Psoas muscle (tissue), 8 donors: Measurements from ENCODE around the gene MIOX. TPM values are rescaled to one million over a fixed set of nuclear protein-coding genes. Genes with fewer than 3 reads are reported as not detected.
A peak's percentile ranks its signal among the peaks of the same experiment; 100 is the strongest.

ENCODE experiments used
- ATAC-seq, 4 donors: fragments of 200-7000 bp; cut with Tn5 transposase; one replicate each; pipeline ENCODE4 v1.9.1; 2020; ENCODE audit warnings: moderate library complexity in 3 of 4, mild to moderate bottlenecking in 2 of 4
- DNase-seq, 2 donors: peaks; one replicate each; pipeline ENCODE4 v3.0.0-alpha.2; 2020
- H3K27ac ChIP-seq: fragments of 200-600 bp; one replicate; pipeline ENCODE4 v1.8.0; 2022
- H3K27me3 ChIP-seq, 3 donors: fragments of 200-600 bp in 1 of 3; one replicate each; pipeline versions ENCODE4 v1.6.1 to v1.8.0; 2013 to 2022; ENCODE audit warnings: low read length in 2 of 3, mild to moderate bottlenecking in 2 of 3, moderate library complexity in 1 of 3; ENCODE audit not compliant: insufficient read depth in 3 of 3
- H3K36me3 ChIP-seq, 2 donors: fragments of 200-600 bp in 1 of 2; one replicate each; pipeline versions ENCODE4 v1.6.1 to v1.8.0; 2013 to 2022; ENCODE audit warnings: low read depth in 1 of 2, mild to moderate bottlenecking in 1 of 2, moderate library complexity in 1 of 2; ENCODE audit not compliant: insufficient read depth in 1 of 2
- H3K4me1 ChIP-seq: fragments of 200-600 bp; one replicate; pipeline ENCODE4 v1.8.0; 2022
- H3K4me3 ChIP-seq: fragments of 200-600 bp; one replicate; pipeline ENCODE4 v1.8.0; 2022; ENCODE audit warnings: mild to moderate bottlenecking
- H3K9me3 ChIP-seq: fragments of 200-600 bp; one replicate; pipeline ENCODE4 v1.8.0; 2022
- WGBS, 3 donors: extraction: QIAGEN DNeasy Blood & Tissue Kit; methylation state at CpG; one replicate each; pipeline versions ENCODE4 v1.1.6 to v1.1.7; 2013; 5-methylcytosine and 5-hydroxymethylcytosine counted together
- intact Hi-C, 2 donors: fragments of 100-400 bp; cut with DNase I; formaldehyde crosslinking; loops; one replicate each; pipeline versions ENCODE4 v1.11.0 to v1.14.2; 2022
- polyA plus RNA-seq, 3 donors: library from polyadenylated mRNA; stranded (reverse); fragments of 200-250 nt; gene quantifications; one replicate each; pipeline ENCODE4 v1.2.3, GENCODE V29; 2013
- total RNA-seq, 4 donors: library from RNA; stranded (reverse); fragmentation: NEBNext Ultra II Directional in 2 of 4; extraction: Animal tissue kit (Norgen Biotek cat#: 25700) in 2 of 4; gene quantifications; one replicate each; pipeline versions ENCODE4 v1.2.1 to v1.2.4, GENCODE V29; 2021 to 2023
- TF ChIP-seq, protein P1 (sequence below): fragments of 200-600 bp; IDR thresholded peaks from one replicate; pipeline ENCODE4 v1.8.0; 2022; ENCODE audit warnings: antibody characterized with exemption
- donor health status: healthy with polysubstance abuse.
- donor health status: DM: no; HTN: no; CAD: no; lungs with moderate emphysema.
- donor health status: Bipolar disorder and iron deficiency.
- donor health status: healthy.
- donor health status: DM: yes; HTN: yes; CAD: no.
- donor health status: DM: no; HTN: no; CAD: no.
- donor health status: DM: no; HTN: no; CAD: no.
- donor health status: DM: yes; HTN: yes; CAD: no.

Gene MIOX
- total and polyA plus RNA-seq, 7 donors, result not detected

DNA sequence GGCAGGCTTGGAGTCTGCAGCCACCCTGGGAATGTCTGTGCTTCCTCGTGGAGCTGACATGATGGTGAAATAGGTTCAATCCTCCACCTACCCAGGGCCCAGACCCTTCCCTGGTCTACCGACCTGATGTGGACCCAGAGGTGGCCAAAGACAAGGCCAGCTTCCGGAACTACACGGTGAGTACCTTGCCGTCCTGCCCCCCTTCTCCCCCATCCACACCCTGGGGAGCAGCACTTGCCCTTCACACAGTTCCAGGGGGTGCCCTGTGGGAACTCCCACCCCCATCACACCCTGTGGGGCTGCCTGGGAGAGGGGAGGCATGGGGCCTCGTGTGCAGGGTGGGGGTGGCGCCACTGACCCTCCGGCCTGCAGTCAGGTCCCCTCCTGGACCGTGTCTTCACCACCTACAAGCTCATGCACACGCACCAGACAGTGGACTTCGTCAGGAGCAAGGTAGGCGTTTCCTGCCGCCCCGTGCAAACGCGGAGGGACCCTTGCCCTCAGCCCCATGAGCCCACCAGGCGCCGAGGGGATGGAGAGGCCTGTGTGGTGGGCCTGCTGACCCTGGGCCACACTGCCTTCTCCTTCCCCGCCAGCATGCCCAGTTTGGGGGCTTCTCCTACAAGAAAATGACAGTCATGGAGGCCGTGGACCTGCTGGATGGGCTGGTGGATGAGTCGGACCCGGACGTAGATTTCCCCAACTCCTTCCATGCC, 789 bp downstream of the MIOX start:
- H3K27me3 ChIP-seq, result peaks cover 0 to 32% (median 4%) of the 10 kb centered on the region in 3 donors
- TF ChIP-seq, protein P1, sequence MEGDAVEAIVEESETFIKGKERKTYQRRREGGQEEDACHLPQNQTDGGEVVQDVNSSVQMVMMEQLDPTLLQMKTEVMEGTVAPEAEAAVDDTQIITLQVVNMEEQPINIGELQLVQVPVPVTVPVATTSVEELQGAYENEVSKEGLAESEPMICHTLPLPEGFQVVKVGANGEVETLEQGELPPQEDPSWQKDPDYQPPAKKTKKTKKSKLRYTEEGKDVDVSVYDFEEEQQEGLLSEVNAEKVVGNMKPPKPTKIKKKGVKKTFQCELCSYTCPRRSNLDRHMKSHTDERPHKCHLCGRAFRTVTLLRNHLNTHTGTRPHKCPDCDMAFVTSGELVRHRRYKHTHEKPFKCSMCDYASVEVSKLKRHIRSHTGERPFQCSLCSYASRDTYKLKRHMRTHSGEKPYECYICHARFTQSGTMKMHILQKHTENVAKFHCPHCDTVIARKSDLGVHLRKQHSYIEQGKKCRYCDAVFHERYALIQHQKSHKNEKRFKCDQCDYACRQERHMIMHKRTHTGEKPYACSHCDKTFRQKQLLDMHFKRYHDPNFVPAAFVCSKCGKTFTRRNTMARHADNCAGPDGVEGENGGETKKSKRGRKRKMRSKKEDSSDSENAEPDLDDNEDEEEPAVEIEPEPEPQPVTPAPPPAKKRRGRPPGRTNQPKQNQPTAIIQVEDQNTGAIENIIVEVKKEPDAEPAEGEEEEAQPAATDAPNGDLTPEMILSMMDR, result no peak
- intact Hi-C loops, result no loop called here
- H3K4me1 ChIP-seq, result no peaks in the 10 kb centered on the region
- ATAC-seq (peak in 1 of 4 donors; percentile 15), DNase-seq (no peak)
- no peak overlapping the region for H3K4me3 ChIP-seq
- WGBS, 3 donors, result 78 to 84% (median 80%) methylated on average over 23 of the region's 23 CpGs
- H3K36me3 ChIP-seq, result no peaks in the 10 kb centered on the region
- no peak overlapping the region for H3K27ac ChIP-seq
- H3K9me3 ChIP-seq, result no peaks in the 10 kb centered on the region

DNA sequence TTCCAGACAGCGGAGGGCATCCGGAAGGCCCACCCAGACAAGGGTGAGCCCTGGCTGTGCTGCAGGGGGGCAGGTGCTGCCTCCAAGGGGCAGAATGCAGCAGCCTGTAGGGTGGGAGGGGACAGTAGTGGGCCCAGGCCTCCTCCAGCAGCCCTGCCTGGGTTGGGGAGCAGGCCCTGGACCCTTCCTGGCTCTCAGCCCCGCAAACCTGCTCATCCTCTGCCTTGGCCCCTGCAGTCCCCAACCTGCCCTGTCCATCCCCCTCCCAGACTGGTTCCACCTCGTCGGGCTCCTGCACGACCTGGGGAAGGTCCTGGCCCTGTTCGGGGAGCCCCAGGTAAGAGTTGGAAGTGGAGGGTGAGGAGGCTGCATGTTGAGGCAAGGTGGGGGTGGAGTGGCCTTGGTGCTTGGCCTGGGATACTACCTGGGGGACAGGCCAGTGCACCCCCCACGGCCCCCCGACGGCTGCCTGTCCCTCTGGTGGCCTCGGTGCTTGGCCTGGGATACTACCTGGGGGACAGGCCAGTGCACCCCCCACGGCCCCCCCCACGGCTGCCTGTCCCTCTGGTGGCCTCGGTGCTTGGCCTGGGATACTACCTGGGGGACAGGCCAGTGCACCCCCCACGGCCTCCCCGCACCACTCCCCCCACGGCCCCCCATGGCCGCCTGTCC, 1.5 kb downstream of the MIOX start:
- Histone ChIP-seq H3K4me3 (no peak overlapping the region), H3K27ac (no peak overlapping the region), H3K9me3 (no peaks in the 10 kb centered on the region), H3K27me3 (peaks cover 0 to 25% (median 2%) of the 10 kb centered on the region in 3 donors), H3K4me1 (no peaks in the 10 kb centered on the region), H3K36me3 (no peaks in the 10 kb centered on the region)
- DNase-seq, result no peak
- 74 to 80% (median 75%) methylated on average over 11 to 18 of the region's 18 CpGs for WGBS, 3 donors
- TF ChIP-seq, protein P1, result no peak
- ATAC-seq, result no peak
- intact Hi-C loops, result no loop called here

DNA sequence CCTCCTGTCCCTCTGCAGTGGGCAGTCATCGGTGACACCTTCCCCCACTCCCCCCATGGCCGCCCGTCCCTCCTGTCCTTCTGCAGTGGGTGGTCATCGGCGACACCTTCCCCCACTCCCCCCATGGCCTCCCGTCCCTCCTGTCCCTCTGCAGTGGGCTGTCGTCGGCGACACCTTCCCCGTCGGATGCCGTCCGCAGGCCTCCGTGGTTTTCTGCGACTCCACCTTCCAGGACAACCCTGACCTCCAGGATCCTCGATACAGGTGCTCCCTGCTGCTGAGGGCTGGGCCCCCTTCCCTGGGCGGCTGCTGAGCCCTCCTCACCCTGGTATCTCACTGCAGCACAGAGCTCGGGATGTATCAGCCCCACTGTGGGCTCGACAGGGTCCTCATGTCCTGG, 2.2 kb downstream of the MIOX start:
- no peaks in the 10 kb centered on the region for H3K36me3 ChIP-seq
- DNase-seq, result no peak
- no peaks in the 10 kb centered on the region for H3K4me1 ChIP-seq
- TF ChIP-seq, protein P1, result no peak
- intact Hi-C loops, result no loop called here
- H3K27ac ChIP-seq, result no peak overlapping the region
- H3K4me3 ChIP-seq, result no peak overlapping the region
- no peak for ATAC-seq
- peaks cover 0 to 18% (median 2%) of the 10 kb centered on the region in 3 donors for H3K27me3 ChIP-seq
- no peaks in the 10 kb centered on the region for H3K9me3 ChIP-seq
- WGBS, 3 donors, result 67 to 72% (median 69%) methylated on average over 16 to 19 of the region's 19 CpGs

DNA sequence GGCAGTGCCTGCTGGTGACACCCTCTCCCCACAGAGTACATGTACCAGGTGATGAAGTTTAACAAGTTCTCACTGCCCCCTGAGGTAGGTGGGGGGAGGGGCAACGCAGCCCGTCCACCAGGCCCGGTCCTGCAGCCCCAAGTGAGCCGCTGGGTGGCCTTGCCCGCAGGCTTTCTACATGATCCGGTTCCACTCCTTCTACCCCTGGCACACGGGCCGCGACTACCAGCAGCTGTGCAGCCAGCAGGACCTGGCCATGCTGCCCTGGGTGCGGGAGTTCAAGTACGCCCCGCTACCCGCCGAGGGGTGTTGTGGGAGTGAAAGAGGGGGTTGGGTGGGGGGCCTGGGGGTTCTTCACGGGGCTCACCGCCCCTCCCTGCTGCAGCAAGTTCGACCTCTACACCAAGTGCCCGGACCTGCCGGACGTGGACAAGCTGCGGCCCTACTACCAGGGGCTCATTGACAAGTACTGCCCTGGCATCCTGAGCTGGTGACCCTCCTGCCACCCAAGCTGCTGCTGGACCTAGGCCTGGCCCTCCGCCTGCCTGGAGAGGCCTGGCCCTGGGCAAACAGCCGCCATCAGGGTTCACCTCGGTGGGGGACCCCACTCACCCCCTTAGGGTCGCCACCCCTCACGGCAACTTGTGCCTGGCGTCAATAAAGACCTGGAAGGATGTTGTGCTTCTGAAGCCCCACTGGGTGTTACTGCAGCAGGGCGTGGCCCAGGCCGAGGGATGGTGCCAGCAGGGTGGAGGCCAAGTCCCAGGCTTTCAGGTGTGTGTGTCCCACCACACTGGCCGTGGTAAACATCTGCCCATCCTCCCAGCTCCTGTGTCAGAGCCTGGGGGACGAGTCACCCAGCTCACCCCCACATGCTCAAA, 2.9 kb downstream of the MIOX start:
- no peaks in the 10 kb centered on the region for H3K36me3 ChIP-seq
- H3K4me1 ChIP-seq, result no peaks in the 10 kb centered on the region
- H3K27me3 ChIP-seq, result peaks cover 0 to 12% (median 1%) of the 10 kb centered on the region in 3 donors
- H3K4me3 ChIP-seq, result no peak overlapping the region
- 76 to 80% (median 79%) methylated on average over 26 to 31 of the region's 31 CpGs for WGBS, 3 donors
- TF ChIP-seq, protein P1, result no peak
- intact Hi-C loops, result no loop called here
- DNase-seq, result no peak
- no peaks in the 10 kb centered on the region for H3K9me3 ChIP-seq
- ATAC-seq, result no peak
- no peak overlapping the region for H3K27ac ChIP-seq
